ENCODE data around the gene TET2.

Gene TET2

GRCh38 chr4:105197777-105198176 is 51.1 kb downstream of the TET2 start:
- TF ChIP-seq CTCF (conservative IDR thresholded peaks at IDR 0.05; ENCODE audit: low read depth, low read length), result no peak
- peak; percentile 34 for DNase-seq (ENCODE audit: low read depth)
- H3K4me3 ChIP-seq (ENCODE audit: low read depth, low read length), result no peak overlapping the region

DNA sequence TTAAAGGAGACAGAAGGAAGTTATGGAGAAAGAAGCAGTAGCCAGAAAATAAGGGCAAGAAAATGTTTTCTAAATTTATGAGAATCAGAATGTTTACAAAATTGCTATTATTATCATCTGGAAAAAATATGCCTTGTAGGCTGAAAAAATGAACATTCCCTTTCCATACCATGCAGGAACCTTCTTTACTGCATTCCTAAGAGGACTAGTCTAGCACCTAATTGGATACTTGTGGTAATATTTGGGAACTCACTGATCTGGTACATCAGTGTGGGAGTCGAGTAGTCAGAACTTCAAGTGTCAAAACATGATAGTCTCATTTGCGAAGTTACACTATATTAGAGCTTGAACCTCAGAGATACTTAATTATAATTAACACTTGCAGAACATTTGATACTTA is 51.9 kb downstream of the TET2 start:
- DNase-seq (ENCODE audit: low read depth), result peak; percentile 20
- H3K4me3 ChIP-seq (ENCODE audit: low read depth, low read length), result no peak overlapping the region
- TF ChIP-seq CTCF (conservative IDR thresholded peaks at IDR 0.05; ENCODE audit: low read depth, low read length), result no peak

GRCh38 chr4:105206214-105206613 is 59.5 kb downstream of the TET2 start:
- DNase-seq (ENCODE audit: low read depth), result no peak
- no peak for TF ChIP-seq CTCF (conservative IDR thresholded peaks at IDR 0.05; ENCODE audit: low read depth, low read length)
- no peak overlapping the region for H3K4me3 ChIP-seq (ENCODE audit: low read depth, low read length)

GRCh38 chr4:105207386-105207785 is 60.7 kb downstream of the TET2 start:
- DNase-seq (ENCODE audit: low read depth), result no peak
- no peak for TF ChIP-seq CTCF (conservative IDR thresholded peaks at IDR 0.05; ENCODE audit: low read depth, low read length)
- no peak overlapping the region for H3K4me3 ChIP-seq (ENCODE audit: low read depth, low read length)

DNA sequence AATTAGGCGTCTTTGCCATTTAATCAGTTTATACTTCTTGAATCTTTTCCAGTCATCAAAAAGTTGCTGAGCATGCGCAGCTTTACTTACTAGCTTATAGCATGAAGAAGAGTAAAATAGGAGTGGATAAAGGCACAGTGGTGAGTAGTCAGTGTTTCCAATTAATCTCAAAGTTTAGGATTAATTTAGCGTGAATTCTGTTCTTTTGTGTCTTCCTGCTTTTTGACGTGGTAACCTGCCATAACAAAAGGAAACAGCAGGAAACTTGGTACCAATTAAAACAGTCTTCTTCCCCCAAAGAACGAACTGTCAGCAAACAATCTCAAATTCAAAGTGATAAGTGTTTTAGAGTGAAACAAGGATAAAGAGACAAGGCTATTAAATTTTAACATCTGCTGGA is 61.9 kb downstream of the TET2 start:
- DNase-seq (ENCODE audit: low read depth), result no peak
- no peak overlapping the region for H3K4me3 ChIP-seq (ENCODE audit: low read depth, low read length)
- no peak for TF ChIP-seq CTCF (conservative IDR thresholded peaks at IDR 0.05; ENCODE audit: low read depth, low read length)

- TF ChIP-seq CTCF (conservative IDR thresholded peaks at IDR 0.05; ENCODE audit: low read depth, low read length), result no peak
- no peak overlapping the region for H3K4me3 ChIP-seq (ENCODE audit: low read depth, low read length)
- DNase-seq (ENCODE audit: low read depth), result no peak
Measured at GRCh38 chr4:105210916-105211315, 64.2 kb downstream of the TET2 start.

- no peak overlapping the region for H3K4me3 ChIP-seq (ENCODE audit: low read depth, low read length)
- DNase-seq (ENCODE audit: low read depth), result peak; percentile 41
- no peak for TF ChIP-seq CTCF (conservative IDR thresholded peaks at IDR 0.05; ENCODE audit: low read depth, low read length)
Measured at GRCh38 chr4:105215609-105216313, 69.1 kb downstream of the TET2 start.

Data from choroid plexus epithelial cell (primary cell).